T-helper 1 cell treated with Interleukin-12 subunit alpha and Interleukin-12 subunit beta and Interleukin-4 antibody, amounts not matched to agents 30 μg/mL and 1 μg/mL, for 36 hours (primary cell): Measurements from ENCODE around the gene DUSP10.

ENCODE experiments used
- H3K27ac Mint-ChIP-seq: one replicate; pipeline ENCODE4 v1.8.0; 2021; ENCODE audit warnings: mild to moderate bottlenecking, mixed read lengths
- H3K27me3 Mint-ChIP-seq: one replicate; pipeline ENCODE4 v1.8.0; 2021; ENCODE audit warnings: low read depth, mixed read lengths
- H3K36me3 Mint-ChIP-seq: one replicate; pipeline ENCODE4 v1.8.0; 2021; ENCODE audit warnings: low read depth, mixed read lengths
- H3K4me1 Mint-ChIP-seq: one replicate; pipeline ENCODE4 v1.8.0; 2021; ENCODE audit warnings: low read depth, mixed read lengths
- H3K4me3 Mint-ChIP-seq: one replicate; pipeline ENCODE4 v1.8.0; 2021; ENCODE audit warnings: mild to moderate bottlenecking, moderate library complexity, mixed read lengths
- H3K9me3 Mint-ChIP-seq: one replicate; pipeline ENCODE4 v1.8.0; 2021; ENCODE audit warnings: mixed read lengths

DUSP10 gene

DNA sequence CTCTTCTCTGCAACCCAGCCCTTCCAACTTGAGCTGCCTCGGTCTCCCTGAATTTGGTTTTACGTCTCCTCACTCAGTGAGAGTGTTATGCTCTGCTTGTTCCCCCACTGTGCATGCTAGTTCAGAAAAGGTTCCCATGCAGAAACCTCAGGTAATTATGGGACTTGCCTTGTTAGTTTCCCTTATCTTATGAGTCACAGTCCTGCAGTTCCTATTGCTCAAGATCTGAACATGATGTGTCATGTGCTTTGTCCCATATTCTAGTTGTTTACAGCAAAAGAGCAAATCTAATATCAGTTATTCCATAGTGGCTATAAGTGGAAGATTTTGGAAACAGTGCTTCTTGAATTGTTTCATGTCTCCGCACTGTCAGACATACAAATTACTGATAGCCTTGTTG lies 74.4 kb downstream of the DUSP10 start:
- no peak overlapping the region for H3K27ac Mint-ChIP-seq
- no peaks in the 10 kb centered on the region for H3K9me3 Mint-ChIP-seq
- peaks cover 37% of the 10 kb centered on the region for H3K27me3 Mint-ChIP-seq
- H3K36me3 Mint-ChIP-seq: peaks cover 1% of the 10 kb centered on the region
- no peak overlapping the region for H3K4me3 Mint-ChIP-seq
- no peaks in the 10 kb centered on the region for H3K4me1 Mint-ChIP-seq

DNA sequence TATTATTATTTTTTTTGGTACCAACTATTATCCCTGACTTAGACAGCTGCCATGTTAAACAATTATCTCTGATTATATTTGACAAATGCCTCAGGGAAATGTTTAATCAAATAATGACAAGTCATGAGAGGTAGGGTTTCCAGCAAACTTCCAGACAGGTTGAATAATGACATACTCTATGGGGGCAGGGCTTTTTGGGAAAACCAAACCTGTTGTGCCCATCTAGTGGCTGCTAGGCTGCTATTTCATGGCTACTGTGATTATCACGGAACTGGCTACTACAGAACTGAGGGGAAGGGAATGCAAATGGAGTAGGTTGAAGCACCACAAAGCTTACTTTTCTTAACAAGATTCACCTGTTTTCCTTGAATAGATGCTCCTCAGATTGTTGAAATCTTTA lies 77.6 kb downstream of the DUSP10 start:
- Mint-ChIP-seq H3K4me3 (no peak overlapping the region), H3K27me3 (peaks cover 23% of the 10 kb centered on the region), H3K36me3 (peaks cover 1% of the 10 kb centered on the region), H3K27ac (no peak overlapping the region), H3K4me1 (no peaks in the 10 kb centered on the region), H3K9me3 (no peaks in the 10 kb centered on the region)

GRCh38 chr1:221663321-221663720 lies 78.6 kb downstream of the DUSP10 start:
- Mint-ChIP-seq H3K27me3 (peaks cover 20% of the 10 kb centered on the region), H3K9me3 (no peaks in the 10 kb centered on the region), H3K27ac (no peak overlapping the region), H3K36me3 (peaks cover 1% of the 10 kb centered on the region), H3K4me3 (no peak overlapping the region), H3K4me1 (no peaks in the 10 kb centered on the region)

DNA sequence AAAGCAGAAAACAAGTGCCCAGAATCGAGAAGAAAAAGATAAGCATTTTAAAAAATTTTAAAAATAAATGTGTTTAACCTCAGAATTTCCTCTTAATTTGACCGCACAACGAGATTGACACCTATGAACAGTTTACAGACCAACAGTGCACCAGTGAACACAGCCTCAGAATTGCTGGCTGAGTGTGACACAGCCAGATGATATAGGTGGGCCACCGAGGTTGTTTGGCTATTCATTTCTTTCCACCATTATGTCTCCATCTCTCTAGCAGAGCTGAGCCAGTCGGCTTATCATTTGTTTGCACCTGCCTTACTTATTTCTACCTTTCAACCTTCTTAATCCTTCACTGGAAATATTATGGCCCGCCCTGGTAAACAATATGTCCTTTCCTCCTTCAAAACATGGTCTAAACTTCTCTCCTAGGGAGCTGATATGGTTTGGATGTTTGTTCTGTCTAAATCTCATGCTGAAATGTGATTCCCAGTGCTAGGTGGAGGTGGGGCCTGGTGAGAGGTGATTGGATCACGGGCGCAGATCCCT lies 86.1 kb downstream of the DUSP10 start:
- H3K4me1 Mint-ChIP-seq: no peaks in the 10 kb centered on the region
- no peaks in the 10 kb centered on the region for H3K9me3 Mint-ChIP-seq
- no peak overlapping the region for H3K27ac Mint-ChIP-seq
- H3K27me3 Mint-ChIP-seq: no peaks in the 10 kb centered on the region
- H3K36me3 Mint-ChIP-seq: no peaks in the 10 kb centered on the region
- no peak overlapping the region for H3K4me3 Mint-ChIP-seq
